Panc1 (cell line): ENCODE measurements around the gene CCT7.

Experiments
- CTCF ChIP-seq: fragments of 450-650 bp; IDR thresholded peaks from 2 replicates; pipeline ENCODE4 v1.5.1; 2017; ENCODE audit warnings: mild to moderate bottlenecking
- POLR2AphosphoS5 ChIP-seq: IDR thresholded peaks from 2 replicates; pipeline ENCODE4 v1.6.1; 2012; ENCODE audit warnings: mild to moderate bottlenecking, low read depth, low read length, moderate library complexity
- SIN3A ChIP-seq: IDR thresholded peaks from 2 replicates; pipeline ENCODE4 v1.6.1; 2012; ENCODE audit warnings: low read depth, mild to moderate bottlenecking, low read length, moderate library complexity, borderline replicate concordance; ENCODE audit not compliant: insufficient read depth
- TCF7L2 ChIP-seq: IDR thresholded peaks from 2 replicates; pipeline ENCODE4 v1.6.1; 2011; ENCODE audit warnings: mild to moderate bottlenecking, low read depth, low read length, inconsistent platforms
- TF ChIP-seq, protein P1 (sequence below), 2 experiments: IDR thresholded peaks; 2 replicates each; pipeline ENCODE4 v1.6.1; 2011 to 2012; ENCODE audit warnings: low read depth in 2 of 2, control low read depth in 1 of 2, low read length in 1 of 2, mild to moderate bottlenecking in 1 of 2, moderate library complexity in 1 of 2; ENCODE audit not compliant: insufficient read depth in 1 of 2

- TF ChIP-seq CTCF (no peak), SIN3A (no peak), POLR2AphosphoS5 (no peak), TCF7L2 (no peak)
- TF ChIP-seq, protein P1, sequence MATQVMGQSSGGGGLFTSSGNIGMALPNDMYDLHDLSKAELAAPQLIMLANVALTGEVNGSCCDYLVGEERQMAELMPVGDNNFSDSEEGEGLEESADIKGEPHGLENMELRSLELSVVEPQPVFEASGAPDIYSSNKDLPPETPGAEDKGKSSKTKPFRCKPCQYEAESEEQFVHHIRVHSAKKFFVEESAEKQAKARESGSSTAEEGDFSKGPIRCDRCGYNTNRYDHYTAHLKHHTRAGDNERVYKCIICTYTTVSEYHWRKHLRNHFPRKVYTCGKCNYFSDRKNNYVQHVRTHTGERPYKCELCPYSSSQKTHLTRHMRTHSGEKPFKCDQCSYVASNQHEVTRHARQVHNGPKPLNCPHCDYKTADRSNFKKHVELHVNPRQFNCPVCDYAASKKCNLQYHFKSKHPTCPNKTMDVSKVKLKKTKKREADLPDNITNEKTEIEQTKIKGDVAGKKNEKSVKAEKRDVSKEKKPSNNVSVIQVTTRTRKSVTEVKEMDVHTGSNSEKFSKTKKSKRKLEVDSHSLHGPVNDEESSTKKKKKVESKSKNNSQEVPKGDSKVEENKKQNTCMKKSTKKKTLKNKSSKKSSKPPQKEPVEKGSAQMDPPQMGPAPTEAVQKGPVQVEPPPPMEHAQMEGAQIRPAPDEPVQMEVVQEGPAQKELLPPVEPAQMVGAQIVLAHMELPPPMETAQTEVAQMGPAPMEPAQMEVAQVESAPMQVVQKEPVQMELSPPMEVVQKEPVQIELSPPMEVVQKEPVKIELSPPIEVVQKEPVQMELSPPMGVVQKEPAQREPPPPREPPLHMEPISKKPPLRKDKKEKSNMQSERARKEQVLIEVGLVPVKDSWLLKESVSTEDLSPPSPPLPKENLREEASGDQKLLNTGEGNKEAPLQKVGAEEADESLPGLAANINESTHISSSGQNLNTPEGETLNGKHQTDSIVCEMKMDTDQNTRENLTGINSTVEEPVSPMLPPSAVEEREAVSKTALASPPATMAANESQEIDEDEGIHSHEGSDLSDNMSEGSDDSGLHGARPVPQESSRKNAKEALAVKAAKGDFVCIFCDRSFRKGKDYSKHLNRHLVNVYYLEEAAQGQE (IDR thresholded peaks at IDR 0.05; ENCODE audit: insufficient read depth in 1 of 2, low read depth in 2 of 2, low read length in 1 of 2) = no peak
These were observed 19.3 kb downstream of the CCT7 start for GRCh38 chr2:73253400-73253799.
